ENCODE results near the gene AQP1. TPM values are rescaled to one million over a fixed set of nuclear protein-coding genes. Genes with fewer than 3 reads are reported as not detected.

AQP1 gene
- total and polyA plus RNA-seq, 5 donors from 2014 or later: 0.20 TPM; not detected in 4

DNA sequence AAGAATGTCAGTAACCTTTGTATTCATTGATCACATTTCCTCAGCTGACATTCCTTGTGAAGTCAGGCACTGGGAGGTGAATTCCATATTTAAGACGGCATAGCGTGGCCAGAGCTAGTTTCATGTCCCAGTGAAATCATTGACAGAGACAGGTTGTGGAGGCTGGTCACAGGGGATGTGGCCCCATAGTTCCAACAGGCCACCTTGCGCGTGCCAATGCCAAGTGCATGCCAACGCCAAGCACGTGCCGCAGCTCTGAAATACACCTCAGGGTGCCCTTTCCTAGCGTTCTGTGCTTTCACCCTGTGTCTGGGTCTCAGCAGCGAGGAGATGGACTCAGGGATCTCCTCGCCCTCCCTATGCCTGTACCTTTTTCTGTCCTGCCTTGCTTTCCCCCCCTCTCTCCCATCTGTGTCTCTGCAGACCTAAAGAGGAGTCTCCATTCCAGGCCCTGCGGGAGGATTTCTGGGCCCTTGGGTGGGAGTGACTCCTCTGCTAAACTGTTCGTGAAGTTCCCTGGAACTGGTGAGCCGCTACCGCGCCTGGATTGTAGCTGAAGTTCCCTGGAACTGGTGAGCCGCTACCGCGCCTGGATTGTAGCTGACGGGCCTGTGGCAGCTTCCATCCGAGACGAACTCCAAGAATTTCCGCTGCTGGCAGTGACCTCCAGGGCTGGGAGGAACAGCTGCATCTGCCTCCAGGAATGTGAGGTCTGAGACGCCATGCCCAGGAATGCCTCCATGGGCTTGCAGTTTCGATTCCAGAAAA lies 19.7 kb downstream of the AQP1 start:
- ATAC-seq (ENCODE audit: low read depth in 2 of 2): no peak

DNA sequence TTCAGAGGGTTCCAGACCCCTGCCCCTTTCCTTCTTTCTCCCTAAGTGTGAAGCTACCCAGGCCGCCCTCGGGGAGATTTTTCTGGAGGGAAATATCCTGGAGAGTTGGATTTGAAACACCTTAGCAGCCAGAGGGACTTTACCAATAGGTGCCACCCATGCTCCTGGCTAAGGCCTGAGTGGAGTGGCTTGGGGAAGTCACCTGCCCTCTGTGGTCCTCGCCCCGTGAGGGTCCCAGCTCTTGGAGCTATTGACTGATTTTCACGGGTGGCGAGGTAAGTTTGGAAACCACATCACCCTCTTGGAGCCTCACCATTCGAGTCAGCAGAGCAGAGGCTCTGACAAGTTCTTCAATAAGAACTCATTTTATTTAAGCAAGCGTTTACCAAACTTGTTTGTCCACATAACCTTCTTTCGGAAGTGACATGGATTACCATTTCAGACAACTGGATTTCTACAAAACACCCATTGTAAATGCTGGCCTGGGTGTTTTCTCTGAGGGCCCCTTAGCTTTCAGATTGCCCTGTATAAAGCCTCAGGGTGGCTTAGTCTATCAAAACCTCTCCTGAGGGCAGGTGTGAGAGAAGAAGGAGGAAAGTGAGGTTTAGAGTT lies 20.4 kb downstream of the AQP1 start:
- H3K36me3 Mint-ChIP-seq: no peaks in the 10 kb centered on the region

More for the DNA sequence above, 19.7 kb downstream of the AQP1 start:
- Histone ChIP-seq H3K4me3 (ENCODE audit: low read depth, low read length) (no peak overlapping the region), H3K27ac (ENCODE audit: insufficient read depth, low read length, poor library complexity, severe bottlenecking) (no peak overlapping the region), H3K27me3 (ENCODE audit: control insufficient read depth, insufficient read depth, low read length) (no peaks in the 10 kb centered on the region), H3K4me1 (ENCODE audit: control insufficient read depth, insufficient read depth, low read length, poor library complexity, severe bottlenecking) (no peaks in the 10 kb centered on the region), H3K9me3 (ENCODE audit: control insufficient read depth in 2 of 2, low read length in 2 of 2) (peaks cover 0 to 5% of the 10 kb centered on the region in 2 experiments), H3K36me3 (ENCODE audit: control insufficient read depth, insufficient read depth, low read length) (no peaks in the 10 kb centered on the region)
- DNase-seq: no peak
- Mint-ChIP-seq H3K27ac (no peak overlapping the region), H3K27me3 (peaks cover 17% of the 10 kb centered on the region), H3K36me3 (no peaks in the 10 kb centered on the region), H3K4me1 (no peaks in the 10 kb centered on the region), H3K9me3 (peaks cover 0 to 3% (median 0%) of the 10 kb centered on the region in 7 donors), H3K4me3 (no peak overlapping the region)

DNA sequence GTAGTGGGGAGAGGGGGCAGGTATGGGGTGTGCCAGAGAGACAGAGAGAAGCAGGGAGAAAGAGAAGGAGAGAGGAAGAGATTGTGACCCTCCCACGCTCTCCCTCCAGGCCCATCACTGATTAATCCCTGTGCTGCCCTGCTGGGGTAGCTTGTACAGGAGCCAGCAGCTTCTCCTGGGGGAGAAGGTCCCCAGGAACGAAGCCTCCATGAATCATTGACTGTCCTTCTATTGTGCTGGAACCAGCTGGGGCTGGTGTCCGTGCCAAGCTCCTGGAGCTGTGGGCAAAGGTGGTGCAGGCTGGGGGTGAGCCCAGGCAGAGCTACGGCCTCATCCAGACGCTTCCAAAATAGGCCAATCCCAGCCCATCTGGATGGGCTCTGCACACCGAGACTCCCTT lies 20.9 kb downstream of the AQP1 start:
- no peaks in the 10 kb centered on the region for H3K9me3 ChIP-seq (ENCODE audit: control insufficient read depth in 2 of 2, low read length in 2 of 2)
- DNase-seq: no peak
- no peak overlapping the region for H3K27ac ChIP-seq (ENCODE audit: insufficient read depth, low read length, poor library complexity, severe bottlenecking)
- peaks cover 19% of the 10 kb centered on the region for H3K27me3 Mint-ChIP-seq
- no peaks in the 10 kb centered on the region for H3K9me3 Mint-ChIP-seq
- ATAC-seq (ENCODE audit: low read depth in 2 of 2): no peak
- peak overlapping the region in 1 of 3 donors; percentile 48 for H3K27ac Mint-ChIP-seq
- no peaks in the 10 kb centered on the region for H3K36me3 Mint-ChIP-seq
- no peak overlapping the region for H3K4me3 Mint-ChIP-seq
- no peaks in the 10 kb centered on the region for H3K4me1 Mint-ChIP-seq
- H3K4me3 ChIP-seq (ENCODE audit: low read depth, low read length): no peak overlapping the region
- H3K27me3 ChIP-seq (ENCODE audit: control insufficient read depth, insufficient read depth, low read length): no peaks in the 10 kb centered on the region
- no peaks in the 10 kb centered on the region for H3K4me1 ChIP-seq (ENCODE audit: control insufficient read depth, insufficient read depth, low read length, poor library complexity, severe bottlenecking)
- no peaks in the 10 kb centered on the region for H3K36me3 ChIP-seq (ENCODE audit: control insufficient read depth, insufficient read depth, low read length)

More for the DNA sequence above, 20.4 kb downstream of the AQP1 start:
- H3K4me1 Mint-ChIP-seq: no peaks in the 10 kb centered on the region
- no peak overlapping the region for H3K27ac Mint-ChIP-seq
- no peaks in the 10 kb centered on the region for H3K9me3 Mint-ChIP-seq
- Histone ChIP-seq H3K9me3 (ENCODE audit: control insufficient read depth in 2 of 2, low read length in 2 of 2) (peaks cover 0 to 4% of the 10 kb centered on the region in 2 experiments), H3K4me3 (ENCODE audit: low read depth, low read length) (no peak overlapping the region), H3K36me3 (ENCODE audit: control insufficient read depth, insufficient read depth, low read length) (no peaks in the 10 kb centered on the region), H3K27ac (ENCODE audit: insufficient read depth, low read length, poor library complexity, severe bottlenecking) (no peak overlapping the region), H3K27me3 (ENCODE audit: control insufficient read depth, insufficient read depth, low read length) (no peaks in the 10 kb centered on the region), H3K4me1 (ENCODE audit: control insufficient read depth, insufficient read depth, low read length, poor library complexity, severe bottlenecking) (no peaks in the 10 kb centered on the region)
- no peak overlapping the region for H3K4me3 Mint-ChIP-seq
- ATAC-seq (ENCODE audit: low read depth in 2 of 2): no peak
- no peak for DNase-seq
- H3K27me3 Mint-ChIP-seq: peaks cover 17% of the 10 kb centered on the region

DNA sequence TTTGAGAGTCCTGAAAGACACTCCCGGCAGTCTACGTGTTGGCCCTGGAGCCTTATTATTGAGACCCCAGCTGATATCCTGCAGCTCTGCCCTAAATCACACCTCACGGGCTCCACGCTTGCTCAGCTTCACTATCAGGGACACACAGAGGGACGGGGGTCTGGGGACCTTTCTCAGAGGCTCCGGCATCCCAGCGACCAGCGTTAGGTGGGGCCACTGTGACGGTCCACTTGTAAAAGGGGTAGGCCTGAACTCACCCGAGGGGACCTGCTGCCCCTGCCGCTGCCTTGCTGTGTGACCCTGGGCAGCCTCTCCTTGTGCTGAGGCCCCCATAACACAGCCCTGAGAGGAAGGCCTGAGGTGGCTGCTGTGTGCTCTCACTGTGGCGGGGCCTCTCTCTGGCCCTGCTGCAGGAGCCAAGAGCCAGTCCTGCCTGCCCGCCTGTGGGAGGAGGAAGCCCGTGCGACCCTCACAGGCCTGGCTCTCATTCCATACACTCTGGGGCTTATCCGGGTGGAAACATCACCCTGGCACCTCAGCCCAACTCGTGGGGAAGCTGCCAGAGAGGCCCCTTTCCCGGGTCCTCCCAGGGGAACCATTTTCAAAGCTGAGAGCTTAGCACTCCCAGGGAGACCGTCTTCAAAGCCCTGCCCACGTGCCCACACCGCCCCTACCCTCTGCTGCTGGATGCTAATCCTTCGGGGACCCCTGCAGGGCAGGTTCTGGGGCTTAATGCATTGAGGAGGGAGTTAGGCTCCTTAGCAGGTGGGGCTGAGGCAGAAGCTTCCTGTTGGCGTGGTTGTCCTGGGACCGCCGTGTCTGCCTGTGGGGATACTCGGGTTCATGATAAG lies 21.7 kb downstream of the AQP1 start:
- Mint-ChIP-seq H3K27me3 (peaks cover 19% of the 10 kb centered on the region), H3K4me1 (no peaks in the 10 kb centered on the region), H3K9me3 (no peaks in the 10 kb centered on the region), H3K4me3 (no peak overlapping the region), H3K27ac (peak overlapping the region in 1 of 3 donors; percentile 48), H3K36me3 (no peaks in the 10 kb centered on the region)
- DNase-seq (no peak), ATAC-seq (ENCODE audit: low read depth in 2 of 2) (no peak)
- Histone ChIP-seq H3K4me1 (ENCODE audit: control insufficient read depth, insufficient read depth, low read length, poor library complexity, severe bottlenecking) (no peaks in the 10 kb centered on the region), H3K9me3 (ENCODE audit: control insufficient read depth in 2 of 2, low read length in 2 of 2) (no peaks in the 10 kb centered on the region), H3K4me3 (ENCODE audit: low read depth, low read length) (no peak overlapping the region), H3K36me3 (ENCODE audit: control insufficient read depth, insufficient read depth, low read length) (no peaks in the 10 kb centered on the region), H3K27ac (ENCODE audit: insufficient read depth, low read length, poor library complexity, severe bottlenecking) (no peak overlapping the region), H3K27me3 (ENCODE audit: control insufficient read depth, insufficient read depth, low read length) (peaks cover 3% of the 10 kb centered on the region)

DNA sequence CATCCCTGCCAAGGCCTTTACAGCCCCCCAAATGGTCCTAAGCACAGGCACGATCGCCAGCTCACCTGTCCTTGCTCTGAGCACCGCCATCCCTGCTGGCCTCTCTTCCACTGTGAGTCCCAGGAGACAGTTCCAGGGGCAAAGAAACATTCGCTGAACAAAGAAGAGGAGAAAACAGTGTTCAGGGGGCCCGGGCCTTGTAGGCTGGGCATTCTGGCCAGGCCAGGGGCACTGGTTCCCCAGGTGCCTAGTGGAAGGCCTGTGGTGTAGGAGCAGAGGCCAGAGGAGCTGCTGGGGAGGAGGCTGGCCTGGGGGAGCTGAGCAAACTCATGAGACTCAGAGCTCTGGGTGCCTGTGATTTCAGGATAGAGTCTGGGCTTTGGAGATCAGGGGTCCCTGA lies 22.6 kb downstream of the AQP1 start:
- Histone ChIP-seq H3K4me3 (ENCODE audit: low read depth, low read length) (no peak overlapping the region), H3K27ac (ENCODE audit: insufficient read depth, low read length, poor library complexity, severe bottlenecking) (no peak overlapping the region), H3K9me3 (ENCODE audit: control insufficient read depth in 2 of 2, low read length in 2 of 2) (no peaks in the 10 kb centered on the region), H3K36me3 (ENCODE audit: control insufficient read depth, insufficient read depth, low read length) (no peaks in the 10 kb centered on the region), H3K27me3 (ENCODE audit: control insufficient read depth, insufficient read depth, low read length) (peaks cover 3% of the 10 kb centered on the region), H3K4me1 (ENCODE audit: control insufficient read depth, insufficient read depth, low read length, poor library complexity, severe bottlenecking) (no peaks in the 10 kb centered on the region)
- Mint-ChIP-seq H3K4me1 (peaks cover 0 to under 1% (median 0%) of the 10 kb centered on the region in 4 donors), H3K9me3 (no peaks in the 10 kb centered on the region), H3K4me3 (no peak overlapping the region), H3K36me3 (no peaks in the 10 kb centered on the region), H3K27ac (no peak overlapping the region), H3K27me3 (peaks cover 16% of the 10 kb centered on the region)
- DNase-seq: no peak
- no peak for ATAC-seq (ENCODE audit: low read depth in 2 of 2)

DNA sequence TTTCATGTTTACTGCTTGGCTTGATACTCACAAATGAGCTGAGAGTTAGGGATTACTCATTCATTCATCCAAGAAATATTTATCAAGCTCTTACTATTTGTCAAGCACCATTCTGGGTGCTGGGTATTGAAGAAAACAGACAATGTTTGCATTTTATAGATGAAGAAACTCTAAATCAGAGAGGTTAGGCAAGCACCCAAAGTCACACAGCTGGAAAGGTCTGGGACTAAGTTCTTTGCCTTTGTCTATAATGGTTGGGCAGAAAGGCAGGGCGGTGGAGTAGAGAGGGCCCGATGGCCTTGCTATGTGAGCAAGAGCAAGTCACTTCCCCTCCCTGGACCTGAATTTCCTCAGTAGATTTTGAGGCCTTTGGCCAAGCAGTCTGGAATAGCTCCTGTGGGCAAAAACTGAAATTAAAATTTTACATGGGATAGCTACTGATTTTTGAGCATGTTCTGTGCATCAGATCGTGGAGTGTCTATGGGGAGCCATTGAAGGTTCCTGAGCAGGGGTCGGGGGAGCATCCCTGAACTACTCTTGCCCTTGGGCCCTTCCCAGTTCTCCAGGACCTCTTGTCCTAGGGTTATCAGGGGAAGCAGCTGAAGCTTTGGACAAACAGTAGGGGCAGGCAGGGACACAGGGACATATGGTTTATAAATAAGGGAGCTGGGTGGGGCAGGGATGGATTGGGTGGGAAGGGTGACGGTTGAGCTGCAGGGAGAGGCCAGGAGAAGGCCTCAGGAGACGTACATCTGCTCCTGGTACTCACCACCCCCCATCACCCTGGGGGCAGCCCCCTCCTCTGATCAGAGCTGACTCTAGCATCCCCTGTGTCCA lies 23.3 kb downstream of the AQP1 start:
- ATAC-seq (ENCODE audit: low read depth in 2 of 2) (no peak), DNase-seq (no peak)
- Histone ChIP-seq H3K4me3 (ENCODE audit: low read depth, low read length) (no peak overlapping the region), H3K27ac (ENCODE audit: insufficient read depth, low read length, poor library complexity, severe bottlenecking) (no peak overlapping the region), H3K27me3 (ENCODE audit: control insufficient read depth, insufficient read depth, low read length) (peaks cover 4% of the 10 kb centered on the region), H3K4me1 (ENCODE audit: control insufficient read depth, insufficient read depth, low read length, poor library complexity, severe bottlenecking) (no peaks in the 10 kb centered on the region), H3K36me3 (ENCODE audit: control insufficient read depth, insufficient read depth, low read length) (no peaks in the 10 kb centered on the region), H3K9me3 (ENCODE audit: control insufficient read depth in 2 of 2, low read length in 2 of 2) (no peaks in the 10 kb centered on the region)
- H3K27me3 Mint-ChIP-seq: peaks cover 24% of the 10 kb centered on the region
- H3K27ac Mint-ChIP-seq: no peak overlapping the region
- peaks cover 0 to 4% (median 0%) of the 10 kb centered on the region in 4 donors for H3K4me1 Mint-ChIP-seq
- H3K36me3 Mint-ChIP-seq: no peaks in the 10 kb centered on the region
- peaks cover 0 to 3% (median 0%) of the 10 kb centered on the region in 7 donors for H3K9me3 Mint-ChIP-seq
- H3K4me3 Mint-ChIP-seq: no peak overlapping the region

DNA sequence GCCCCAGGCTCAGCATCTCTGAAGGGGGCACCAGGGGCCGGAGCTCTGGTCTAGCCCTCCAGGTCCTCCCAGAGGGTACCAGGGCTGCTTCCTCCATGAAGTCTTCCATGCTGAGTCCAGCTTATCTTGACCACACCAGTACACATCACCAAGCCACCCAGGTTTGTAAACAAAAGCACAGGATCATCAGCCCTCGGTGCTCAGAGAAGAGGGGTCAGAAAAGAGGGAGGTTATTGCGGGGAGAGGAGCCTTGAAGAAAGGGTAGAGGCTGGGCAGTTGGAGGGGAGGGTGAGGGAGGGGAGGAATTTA lies 23.9 kb downstream of the AQP1 start:
- no peaks in the 10 kb centered on the region for H3K4me1 ChIP-seq (ENCODE audit: control insufficient read depth, insufficient read depth, low read length, poor library complexity, severe bottlenecking)
- no peaks in the 10 kb centered on the region for H3K9me3 ChIP-seq (ENCODE audit: control insufficient read depth in 2 of 2, low read length in 2 of 2)
- no peaks in the 10 kb centered on the region for H3K36me3 Mint-ChIP-seq
- H3K36me3 ChIP-seq (ENCODE audit: control insufficient read depth, insufficient read depth, low read length): no peaks in the 10 kb centered on the region
- peaks cover 8% of the 10 kb centered on the region for H3K27me3 ChIP-seq (ENCODE audit: control insufficient read depth, insufficient read depth, low read length)
- H3K27me3 Mint-ChIP-seq: peaks cover 28% of the 10 kb centered on the region
- no peak overlapping the region for H3K4me3 Mint-ChIP-seq
- H3K9me3 Mint-ChIP-seq: peaks cover 0 to 3% (median 0%) of the 10 kb centered on the region in 7 donors
- H3K27ac ChIP-seq (ENCODE audit: insufficient read depth, low read length, poor library complexity, severe bottlenecking): no peak overlapping the region
- ATAC-seq (ENCODE audit: low read depth in 2 of 2): no peak
- H3K4me3 ChIP-seq (ENCODE audit: low read depth, low read length): no peak overlapping the region
- no peak overlapping the region for H3K27ac Mint-ChIP-seq
- no peak for DNase-seq
- H3K4me1 Mint-ChIP-seq: peaks cover 0 to 4% (median 0%) of the 10 kb centered on the region in 4 donors

Measured in CD4-positive, CD25-positive, alpha-beta regulatory T cell (primary cell).